ENCODE data around the gene VGF.

DNA sequence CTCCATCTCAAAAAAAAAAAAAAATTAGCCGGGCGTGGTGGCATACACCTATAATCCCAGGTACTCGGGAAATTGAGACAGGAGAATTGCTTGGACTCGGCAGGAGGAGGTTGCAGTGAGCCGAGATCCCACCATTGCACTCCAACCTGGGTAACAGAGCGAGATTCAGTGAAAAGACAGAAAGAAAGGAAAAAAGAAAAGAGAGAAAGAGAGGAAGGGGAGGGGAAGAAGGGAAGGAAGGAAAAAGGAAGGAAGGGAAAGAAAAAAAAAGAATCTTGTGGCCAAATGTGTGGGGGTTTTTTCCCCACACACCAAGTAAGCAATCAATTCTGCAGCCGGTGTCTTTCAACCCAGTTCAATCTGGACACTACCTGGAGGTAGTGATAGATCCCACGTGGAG, 23.7 kb upstream of the VGF start:
- TF ChIP-seq, protein P1, sequence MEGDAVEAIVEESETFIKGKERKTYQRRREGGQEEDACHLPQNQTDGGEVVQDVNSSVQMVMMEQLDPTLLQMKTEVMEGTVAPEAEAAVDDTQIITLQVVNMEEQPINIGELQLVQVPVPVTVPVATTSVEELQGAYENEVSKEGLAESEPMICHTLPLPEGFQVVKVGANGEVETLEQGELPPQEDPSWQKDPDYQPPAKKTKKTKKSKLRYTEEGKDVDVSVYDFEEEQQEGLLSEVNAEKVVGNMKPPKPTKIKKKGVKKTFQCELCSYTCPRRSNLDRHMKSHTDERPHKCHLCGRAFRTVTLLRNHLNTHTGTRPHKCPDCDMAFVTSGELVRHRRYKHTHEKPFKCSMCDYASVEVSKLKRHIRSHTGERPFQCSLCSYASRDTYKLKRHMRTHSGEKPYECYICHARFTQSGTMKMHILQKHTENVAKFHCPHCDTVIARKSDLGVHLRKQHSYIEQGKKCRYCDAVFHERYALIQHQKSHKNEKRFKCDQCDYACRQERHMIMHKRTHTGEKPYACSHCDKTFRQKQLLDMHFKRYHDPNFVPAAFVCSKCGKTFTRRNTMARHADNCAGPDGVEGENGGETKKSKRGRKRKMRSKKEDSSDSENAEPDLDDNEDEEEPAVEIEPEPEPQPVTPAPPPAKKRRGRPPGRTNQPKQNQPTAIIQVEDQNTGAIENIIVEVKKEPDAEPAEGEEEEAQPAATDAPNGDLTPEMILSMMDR (IDR thresholded peaks at IDR 0.05): no peak
- TF ChIP-seq POLR2A (IDR thresholded peaks at IDR 0.05): no peak
